Measurements from ENCODE around the gene GUCY2C. TPM values are rescaled to one million over a fixed set of nuclear protein-coding genes. Genes with fewer than 3 reads are reported as not detected.

GUCY2C gene
- polyA plus RNA-seq, 3 donors = 0.04 to 0.14 (median 0.10) TPM

DNA sequence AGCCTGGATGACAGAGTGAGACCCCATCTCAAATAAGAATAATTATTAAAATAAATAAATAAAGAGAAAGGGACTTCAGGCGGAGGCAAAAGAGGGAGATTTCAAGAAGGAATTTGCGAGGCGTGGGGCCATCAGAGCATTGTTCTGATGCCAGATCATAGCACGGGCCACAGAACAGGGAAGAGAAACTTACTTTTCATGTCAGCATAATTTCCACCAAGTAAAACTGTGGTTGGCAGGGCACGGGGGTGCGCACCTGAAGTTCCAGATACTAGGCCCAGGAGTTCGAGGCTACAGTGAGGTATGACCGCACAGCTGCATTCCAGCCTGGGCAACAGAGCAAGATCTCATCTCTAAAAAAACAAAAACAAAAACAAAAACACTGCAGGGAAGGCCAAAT is 117.8 kb downstream of the GUCY2C start:
- H3K36me3 ChIP-seq (replicated peaks in 1 of 2; ENCODE audit: control insufficient read depth in 1 of 2, insufficient read depth in 2 of 2, low read length in 2 of 2) = peaks cover 0 to 5% of the 10 kb centered on the region in 2 donors
- H3K9me3 Mint-ChIP-seq = peaks cover 0 to 10% (median 7%) of the 10 kb centered on the region in 7 donors
- intact Hi-C loops (cut with micrococcal nuclease) = no loop called here
- peaks cover 56 to 60% of the 10 kb centered on the region in 2 donors for H3K4me1 ChIP-seq (ENCODE audit: control insufficient read depth in 1 of 2, insufficient read depth in 2 of 2, low read length in 2 of 2)
- H3K36me3 Mint-ChIP-seq = peaks cover 14 to 15% of the 10 kb centered on the region in 2 donors
- peak overlapping the region in 1 of 3 experiments; percentile 42 for H3K4me3 ChIP-seq (replicated peaks in 1 of 3; ENCODE audit: low read depth in 2 of 3, low read length in 3 of 3)
- 0% methylated on average over 3 of the region's 8 CpGs for WGBS (ENCODE audit: insufficient coverage)
- H3K9ac ChIP-seq (ENCODE audit: insufficient read depth, low read length, poor library complexity, severe bottlenecking) = no peak overlapping the region
- peak overlapping the region; percentile 63 for H3K27ac ChIP-seq (ENCODE audit: low read depth in 1 of 2, low read length in 2 of 2)
- TF ChIP-seq, protein P1, sequence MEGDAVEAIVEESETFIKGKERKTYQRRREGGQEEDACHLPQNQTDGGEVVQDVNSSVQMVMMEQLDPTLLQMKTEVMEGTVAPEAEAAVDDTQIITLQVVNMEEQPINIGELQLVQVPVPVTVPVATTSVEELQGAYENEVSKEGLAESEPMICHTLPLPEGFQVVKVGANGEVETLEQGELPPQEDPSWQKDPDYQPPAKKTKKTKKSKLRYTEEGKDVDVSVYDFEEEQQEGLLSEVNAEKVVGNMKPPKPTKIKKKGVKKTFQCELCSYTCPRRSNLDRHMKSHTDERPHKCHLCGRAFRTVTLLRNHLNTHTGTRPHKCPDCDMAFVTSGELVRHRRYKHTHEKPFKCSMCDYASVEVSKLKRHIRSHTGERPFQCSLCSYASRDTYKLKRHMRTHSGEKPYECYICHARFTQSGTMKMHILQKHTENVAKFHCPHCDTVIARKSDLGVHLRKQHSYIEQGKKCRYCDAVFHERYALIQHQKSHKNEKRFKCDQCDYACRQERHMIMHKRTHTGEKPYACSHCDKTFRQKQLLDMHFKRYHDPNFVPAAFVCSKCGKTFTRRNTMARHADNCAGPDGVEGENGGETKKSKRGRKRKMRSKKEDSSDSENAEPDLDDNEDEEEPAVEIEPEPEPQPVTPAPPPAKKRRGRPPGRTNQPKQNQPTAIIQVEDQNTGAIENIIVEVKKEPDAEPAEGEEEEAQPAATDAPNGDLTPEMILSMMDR (IDR thresholded peaks at IDR 0.05) = no peak
- H3K4me1 Mint-ChIP-seq = peaks cover 62% of the 10 kb centered on the region
- peak overlapping the region; percentile 62 to 92 (median 85) for H3K27ac Mint-ChIP-seq
- DNase-seq = peak in 1 of 3 donors; percentile 23
- no peaks in the 10 kb centered on the region for H3K27me3 ChIP-seq (ENCODE audit: control insufficient read depth in 2 of 2, insufficient read depth in 2 of 2, low read length in 2 of 2)
- H2AFZ ChIP-seq (ENCODE audit: insufficient read depth, low read depth, low read length, poor library complexity, severe bottlenecking) = no peak overlapping the region
- peaks cover 3% of the 10 kb centered on the region for H3K79me2 ChIP-seq (ENCODE audit: insufficient read depth, low read length)
- peaks cover 0 to 3% of the 10 kb centered on the region in 2 donors for H3K9me3 ChIP-seq (replicated peaks in 1 of 2; ENCODE audit: control insufficient read depth in 1 of 2, insufficient read depth in 1 of 2, low read length in 2 of 2)
- H3K27me3 Mint-ChIP-seq (ENCODE audit: low read depth in 3 of 3) = peaks cover 0 to 1% (median 0%) of the 10 kb centered on the region in 3 donors
- no peaks in the 10 kb centered on the region for H4K20me1 ChIP-seq (ENCODE audit: insufficient read depth, low read length)
- H3K4me3 Mint-ChIP-seq = peak overlapping the region in 1 of 2 donors; percentile 78
- peak overlapping the region; percentile 2 for H3K4me2 ChIP-seq (replicated peaks; ENCODE audit: extremely low read depth, low read length, poor library complexity, severe bottlenecking)

DNA sequence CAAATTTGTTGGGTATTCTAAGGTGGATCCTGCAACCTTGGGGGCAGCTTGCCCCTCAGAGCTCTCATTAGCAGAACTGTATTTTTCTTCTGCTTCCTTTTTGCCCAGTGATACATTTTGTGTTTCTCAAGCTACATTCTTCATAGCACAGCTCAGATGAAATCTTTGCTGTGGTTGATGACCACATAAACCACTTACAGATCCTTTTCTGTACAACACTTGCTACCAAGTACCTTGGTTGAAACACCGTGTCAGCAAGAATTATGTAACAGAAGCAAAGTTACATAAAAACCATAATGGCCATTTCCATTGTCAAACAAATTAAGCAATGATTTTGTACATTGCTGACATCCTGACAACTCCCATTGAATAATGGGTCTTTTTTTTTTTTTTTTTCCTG is 119.1 kb downstream of the GUCY2C start:
- Histone ChIP-seq H3K27ac (ENCODE audit: low read depth in 1 of 2, low read length in 2 of 2) (peak overlapping the region; percentile 63 to 76), H3K79me2 (ENCODE audit: insufficient read depth, low read length) (peaks cover 12% of the 10 kb centered on the region), H3K9ac (ENCODE audit: insufficient read depth, low read length, poor library complexity, severe bottlenecking) (no peak overlapping the region), H3K4me3 (replicated peaks in 1 of 3; ENCODE audit: low read depth in 2 of 3, low read length in 3 of 3) (peak overlapping the region in 1 of 3 experiments; percentile 26), H3K9me3 (replicated peaks in 1 of 2; ENCODE audit: control insufficient read depth in 1 of 2, insufficient read depth in 1 of 2, low read length in 2 of 2) (peaks cover 0 to 2% of the 10 kb centered on the region in 2 donors), H3K4me1 (ENCODE audit: control insufficient read depth in 1 of 2, insufficient read depth in 2 of 2, low read length in 2 of 2) (peaks cover 69 to 72% of the 10 kb centered on the region in 2 donors), H3K27me3 (ENCODE audit: control insufficient read depth in 2 of 2, insufficient read depth in 2 of 2, low read length in 2 of 2) (no peaks in the 10 kb centered on the region), H3K4me2 (replicated peaks; ENCODE audit: extremely low read depth, low read length, poor library complexity, severe bottlenecking) (peak overlapping the region; percentile 24), H2AFZ (ENCODE audit: insufficient read depth, low read depth, low read length, poor library complexity, severe bottlenecking) (no peak overlapping the region), H4K20me1 (ENCODE audit: insufficient read depth, low read length) (no peaks in the 10 kb centered on the region), H3K36me3 (replicated peaks in 1 of 2; ENCODE audit: control insufficient read depth in 1 of 2, insufficient read depth in 2 of 2, low read length in 2 of 2) (no peaks in the 10 kb centered on the region)
- TF ChIP-seq, protein P1 (IDR thresholded peaks at IDR 0.05) = no peak
- H3K27me3 Mint-ChIP-seq (ENCODE audit: low read depth in 3 of 3) = peaks cover 0 to 1% (median 0%) of the 10 kb centered on the region in 3 donors
- no peak overlapping the region for H3K4me3 Mint-ChIP-seq
- H3K4me1 Mint-ChIP-seq = peaks cover 69% of the 10 kb centered on the region
- peak overlapping the region; percentile 78 to 94 (median 88) for H3K27ac Mint-ChIP-seq
- peak; percentile 75 to 88 (median 81) for DNase-seq
- H3K36me3 Mint-ChIP-seq = peaks cover 9 to 11% of the 10 kb centered on the region in 2 donors
- peaks cover 0 to 5% (median 4%) of the 10 kb centered on the region in 7 donors for H3K9me3 Mint-ChIP-seq
- WGBS (ENCODE audit: insufficient coverage) = no CpG with 5 or more reads among the region's 1 CpG
- intact Hi-C loops (cut with micrococcal nuclease) = no loop called here
